GM21786 (cell line): ENCODE measurements around the gene LRP1.

ENCODE experiments used
- ATAC-seq: cut with Tn5 transposase; IDR thresholded peaks from one replicate; pipeline ENCODE4 v1.9.1; 2021; ENCODE audit not compliant: unreplicated experiment

LRP1 gene

DNA sequence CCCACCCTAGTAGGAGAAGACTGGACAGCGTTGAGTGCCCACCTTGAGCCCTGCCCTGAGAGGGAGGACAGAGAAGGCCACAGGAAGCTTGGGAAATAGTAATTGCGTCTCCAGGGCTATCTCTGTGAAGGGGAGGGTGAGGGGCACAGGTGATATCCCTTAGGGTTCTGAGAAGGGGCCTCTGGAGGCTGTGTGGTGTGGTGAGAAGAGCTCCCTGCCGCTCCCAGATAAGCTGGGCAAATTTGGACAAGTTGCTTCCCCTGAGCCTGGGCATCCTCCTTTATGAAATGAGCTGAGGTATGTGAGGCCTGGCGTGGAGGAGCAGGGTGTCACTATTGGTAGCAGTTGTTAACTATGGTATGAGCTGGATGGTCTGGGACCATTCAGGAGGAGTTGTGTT, 42.6 kb downstream of the LRP1 start:
- ATAC-seq, result no peak

DNA sequence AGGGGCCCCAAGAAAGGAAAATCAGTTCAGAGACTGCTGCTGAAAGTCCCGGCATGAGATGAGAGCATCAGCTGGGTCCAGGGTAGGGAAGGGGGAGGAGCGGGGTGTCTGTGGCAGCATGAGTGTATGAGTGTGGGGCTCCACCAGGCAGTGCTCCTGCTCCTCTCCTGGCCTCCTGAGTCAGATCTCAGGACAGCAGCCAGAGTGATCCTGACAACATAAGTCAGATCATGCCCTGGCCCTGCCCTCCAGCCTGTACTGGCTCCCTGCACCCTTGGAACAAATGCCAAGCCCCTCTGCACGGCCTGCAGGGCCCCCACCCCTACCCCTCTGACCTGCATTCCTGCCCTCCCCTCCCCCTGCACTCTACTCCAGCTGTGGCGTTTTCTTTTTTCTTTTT, 43.4 kb downstream of the LRP1 start:
- ATAC-seq, result no peak

DNA sequence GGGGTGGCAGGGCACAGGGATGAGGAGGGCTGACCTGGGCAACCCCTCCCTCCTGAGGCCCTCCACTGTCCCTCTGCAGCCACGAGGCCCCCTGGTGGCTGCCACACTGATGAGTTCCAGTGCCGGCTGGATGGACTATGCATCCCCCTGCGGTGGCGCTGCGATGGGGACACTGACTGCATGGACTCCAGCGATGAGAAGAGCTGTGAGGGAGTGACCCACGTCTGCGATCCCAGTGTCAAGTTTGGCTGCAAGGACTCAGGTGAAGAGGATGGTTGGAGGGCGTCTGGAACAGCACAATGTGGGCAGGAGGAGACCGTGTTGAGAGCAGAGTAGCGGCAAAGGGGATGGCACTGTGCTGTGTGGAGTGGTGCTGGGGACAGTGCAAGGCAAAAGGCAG, 44.8 kb downstream of the LRP1 start:
- ATAC-seq, result no peak

DNA sequence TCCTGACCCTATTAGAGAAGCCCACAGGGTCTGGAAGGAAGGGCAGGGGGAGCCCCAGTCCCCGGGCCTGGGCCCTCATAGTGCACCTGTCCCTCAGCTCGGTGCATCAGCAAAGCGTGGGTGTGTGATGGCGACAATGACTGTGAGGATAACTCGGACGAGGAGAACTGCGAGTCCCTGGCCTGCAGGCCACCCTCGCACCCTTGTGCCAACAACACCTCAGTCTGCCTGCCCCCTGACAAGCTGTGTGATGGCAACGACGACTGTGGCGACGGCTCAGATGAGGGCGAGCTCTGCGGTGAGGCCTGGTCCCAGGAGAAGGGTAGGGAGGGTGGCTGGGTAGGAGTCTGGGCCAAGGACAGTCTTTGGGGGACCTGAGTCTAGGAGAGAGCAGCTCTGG, 45.4 kb downstream of the LRP1 start:
- ATAC-seq, result no peak

DNA sequence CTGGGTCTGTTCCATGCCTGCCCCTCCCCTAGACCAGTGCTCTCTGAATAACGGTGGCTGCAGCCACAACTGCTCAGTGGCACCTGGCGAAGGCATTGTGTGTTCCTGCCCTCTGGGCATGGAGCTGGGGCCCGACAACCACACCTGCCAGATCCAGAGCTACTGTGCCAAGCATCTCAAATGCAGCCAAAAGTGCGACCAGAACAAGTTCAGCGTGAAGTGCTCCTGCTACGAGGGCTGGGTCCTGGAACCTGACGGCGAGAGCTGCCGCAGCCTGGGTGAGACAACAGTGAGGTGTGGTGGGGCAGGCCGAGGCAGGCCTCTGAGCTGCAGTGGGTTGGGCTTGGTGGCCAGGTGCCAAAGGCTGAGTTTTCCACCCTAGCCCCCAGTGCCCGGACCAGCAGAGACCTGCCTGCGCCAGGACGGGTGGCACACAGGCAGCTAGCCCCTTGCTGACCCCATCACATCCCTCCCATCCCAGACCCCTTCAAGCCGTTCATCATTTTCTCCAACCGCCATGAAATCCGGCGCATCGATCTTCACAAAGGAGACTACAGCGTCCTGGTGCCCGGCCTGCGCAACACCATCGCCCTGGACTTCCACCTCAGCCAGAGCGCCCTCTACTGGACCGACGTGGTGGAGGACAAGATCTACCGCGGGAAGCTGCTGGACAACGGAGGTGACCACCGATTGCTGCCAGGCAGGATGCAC, 47.3 kb downstream of the LRP1 start:
- no peak for ATAC-seq

DNA sequence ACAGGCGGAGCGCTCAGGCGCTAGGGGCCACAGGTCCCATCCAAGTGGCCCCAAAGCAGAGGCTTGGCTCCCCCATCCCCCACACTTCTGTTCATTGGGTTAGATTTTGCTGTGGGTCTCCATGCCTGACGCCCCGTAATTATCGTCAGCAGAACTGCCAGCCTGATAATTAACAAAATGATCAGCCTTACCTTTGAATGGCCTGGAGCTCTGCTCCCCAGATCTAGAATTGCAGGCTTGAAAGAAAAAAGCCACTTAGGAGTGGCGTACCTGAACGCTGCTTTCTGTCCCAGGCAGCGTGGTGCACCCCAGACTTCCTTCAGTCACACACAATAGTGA, 47.8 kb downstream of the LRP1 start:
- no peak for ATAC-seq

DNA sequence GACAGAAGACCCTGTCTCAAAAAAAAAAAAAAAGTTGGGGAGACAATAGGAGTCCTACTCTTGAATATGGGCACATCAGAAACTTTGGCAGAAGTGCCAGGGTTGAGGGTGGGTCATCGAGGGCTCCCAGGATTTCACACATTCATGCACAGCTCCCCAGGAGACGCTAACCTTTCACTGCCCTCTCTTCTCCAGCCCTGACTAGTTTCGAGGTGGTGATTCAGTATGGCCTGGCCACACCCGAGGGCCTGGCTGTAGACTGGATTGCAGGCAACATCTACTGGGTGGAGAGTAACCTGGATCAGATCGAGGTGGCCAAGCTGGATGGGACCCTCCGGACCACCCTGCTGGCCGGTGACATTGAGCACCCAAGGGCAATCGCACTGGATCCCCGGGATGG, 48.6 kb downstream of the LRP1 start:
- ATAC-seq, result no peak

DNA sequence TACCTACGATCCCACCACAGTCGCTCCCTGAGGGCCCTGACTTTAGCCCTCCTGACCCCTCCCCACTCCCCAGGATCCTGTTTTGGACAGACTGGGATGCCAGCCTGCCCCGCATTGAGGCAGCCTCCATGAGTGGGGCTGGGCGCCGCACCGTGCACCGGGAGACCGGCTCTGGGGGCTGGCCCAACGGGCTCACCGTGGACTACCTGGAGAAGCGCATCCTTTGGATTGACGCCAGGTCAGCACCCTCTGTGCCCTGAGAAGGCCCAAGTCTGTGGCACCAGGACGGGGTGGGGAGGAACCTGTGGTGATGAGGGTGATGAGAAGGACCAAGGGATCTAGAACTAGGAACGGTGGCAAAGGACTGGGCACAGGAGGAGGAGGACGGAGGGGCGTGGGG, 49.1 kb downstream of the LRP1 start:
- ATAC-seq, result no peak

DNA sequence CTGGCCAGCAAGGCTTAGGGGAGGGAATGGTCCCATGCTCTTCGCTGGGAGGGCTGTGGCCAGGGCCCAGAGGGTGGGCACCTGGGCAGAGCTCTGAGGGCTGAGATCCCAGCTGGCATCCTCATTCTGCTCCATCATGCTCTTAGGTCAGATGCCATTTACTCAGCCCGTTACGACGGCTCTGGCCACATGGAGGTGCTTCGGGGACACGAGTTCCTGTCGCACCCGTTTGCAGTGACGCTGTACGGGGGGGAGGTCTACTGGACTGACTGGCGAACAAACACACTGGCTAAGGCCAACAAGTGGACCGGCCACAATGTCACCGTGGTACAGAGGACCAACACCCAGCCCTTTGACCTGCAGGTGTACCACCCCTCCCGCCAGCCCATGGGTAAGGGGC, 49.9 kb downstream of the LRP1 start:
- no peak for ATAC-seq

DNA sequence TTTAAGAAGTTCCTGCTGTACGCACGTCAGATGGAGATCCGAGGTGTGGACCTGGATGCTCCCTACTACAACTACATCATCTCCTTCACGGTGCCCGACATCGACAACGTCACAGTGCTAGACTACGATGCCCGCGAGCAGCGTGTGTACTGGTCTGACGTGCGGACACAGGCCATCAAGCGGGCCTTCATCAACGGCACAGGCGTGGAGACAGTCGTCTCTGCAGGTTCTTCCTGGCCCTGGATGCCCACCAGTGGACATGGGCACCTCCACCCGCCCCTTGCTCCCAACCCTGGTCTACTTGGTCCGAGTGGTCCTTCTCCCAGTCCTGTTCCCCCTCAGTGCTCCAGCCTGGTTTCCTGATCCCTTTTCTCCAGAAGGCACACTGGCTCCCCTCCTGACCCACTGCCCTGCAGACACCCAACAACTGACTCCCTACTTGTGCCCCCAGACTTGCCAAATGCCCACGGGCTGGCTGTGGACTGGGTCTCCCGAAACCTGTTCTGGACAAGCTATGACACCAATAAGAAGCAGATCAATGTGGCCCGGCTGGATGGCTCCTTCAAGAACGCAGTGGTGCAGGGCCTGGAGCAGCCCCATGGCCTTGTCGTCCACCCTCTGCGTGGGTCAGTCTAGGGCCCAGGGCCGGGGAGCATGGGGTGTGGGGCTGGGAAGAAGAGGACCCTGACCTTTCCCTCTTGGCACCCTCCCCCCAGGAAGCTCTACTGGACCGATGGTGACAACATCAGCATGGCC, 51.2 kb downstream of the LRP1 start:
- no peak for ATAC-seq

DNA sequence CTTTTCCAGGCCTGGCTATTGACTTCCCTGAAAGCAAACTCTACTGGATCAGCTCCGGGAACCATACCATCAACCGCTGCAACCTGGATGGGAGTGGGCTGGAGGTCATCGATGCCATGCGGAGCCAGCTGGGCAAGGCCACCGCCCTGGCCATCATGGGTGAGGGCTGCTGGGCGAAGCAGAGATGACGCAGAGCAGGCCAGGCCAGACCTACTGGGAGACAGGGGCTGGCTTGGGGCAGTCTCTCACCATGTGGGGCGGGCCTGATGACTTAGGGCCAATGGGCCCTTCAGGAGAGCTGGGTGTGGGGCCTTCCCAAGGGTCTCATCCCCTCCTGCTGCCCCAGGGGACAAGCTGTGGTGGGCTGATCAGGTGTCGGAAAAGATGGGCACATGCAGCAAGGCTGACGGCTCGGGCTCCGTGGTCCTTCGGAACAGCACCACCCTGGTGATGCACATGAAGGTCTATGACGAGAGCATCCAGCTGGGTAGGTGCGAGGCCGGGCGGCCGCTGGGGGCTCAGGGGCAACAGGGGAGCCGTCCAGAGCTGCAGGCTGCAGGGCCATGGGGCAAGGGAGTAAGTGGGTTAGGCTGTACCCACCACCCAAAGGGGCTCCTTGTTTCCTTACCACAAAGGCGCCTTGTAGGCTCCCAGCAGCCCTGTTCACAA, 52.2 kb downstream of the LRP1 start:
- no peak for ATAC-seq

DNA sequence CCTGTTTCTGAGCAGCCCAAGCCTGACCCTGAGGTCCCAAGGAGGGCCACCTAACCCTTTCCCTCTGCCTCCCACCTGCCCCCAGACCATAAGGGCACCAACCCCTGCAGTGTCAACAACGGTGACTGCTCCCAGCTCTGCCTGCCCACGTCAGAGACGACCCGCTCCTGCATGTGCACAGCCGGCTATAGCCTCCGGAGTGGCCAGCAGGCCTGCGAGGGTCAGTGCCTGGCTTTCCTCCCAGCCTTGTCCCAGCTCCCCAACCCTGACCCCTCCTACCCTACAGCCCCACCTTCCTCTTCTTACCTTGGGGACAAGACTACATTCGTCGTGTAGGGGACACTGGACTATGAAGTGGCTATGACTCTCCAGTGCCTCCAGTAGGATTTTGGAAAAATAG, 52.8 kb downstream of the LRP1 start:
- no peak for ATAC-seq

DNA sequence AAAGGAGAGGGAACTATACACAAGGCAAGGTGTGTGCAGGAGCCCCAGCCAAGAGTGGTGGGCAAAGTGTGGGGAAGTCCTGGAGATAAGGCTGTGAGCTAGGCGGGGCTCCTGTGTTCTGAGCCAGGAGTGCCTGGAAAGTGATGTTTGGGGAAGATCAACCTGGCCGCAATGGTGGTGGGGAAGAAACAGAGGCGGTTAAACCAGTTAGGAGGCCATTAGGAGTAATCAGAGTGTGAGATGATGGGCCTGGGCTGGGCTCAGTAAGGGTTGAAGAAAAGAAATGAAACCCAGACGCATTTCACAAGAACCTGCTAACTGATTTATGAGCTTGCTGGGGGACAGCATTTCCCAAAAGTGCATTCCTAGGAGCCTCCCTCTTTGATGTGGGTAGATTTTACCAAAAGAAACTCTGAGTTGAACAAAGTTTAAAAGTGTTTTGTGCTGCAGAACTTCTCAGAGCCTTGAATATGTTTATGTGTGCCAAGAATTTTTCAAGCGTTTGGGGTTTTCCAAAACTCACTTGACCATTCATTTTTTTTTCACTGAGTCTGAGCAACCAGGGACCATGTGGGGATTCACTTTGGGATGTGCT, 53.4 kb downstream of the LRP1 start:
- no peak for ATAC-seq

DNA sequence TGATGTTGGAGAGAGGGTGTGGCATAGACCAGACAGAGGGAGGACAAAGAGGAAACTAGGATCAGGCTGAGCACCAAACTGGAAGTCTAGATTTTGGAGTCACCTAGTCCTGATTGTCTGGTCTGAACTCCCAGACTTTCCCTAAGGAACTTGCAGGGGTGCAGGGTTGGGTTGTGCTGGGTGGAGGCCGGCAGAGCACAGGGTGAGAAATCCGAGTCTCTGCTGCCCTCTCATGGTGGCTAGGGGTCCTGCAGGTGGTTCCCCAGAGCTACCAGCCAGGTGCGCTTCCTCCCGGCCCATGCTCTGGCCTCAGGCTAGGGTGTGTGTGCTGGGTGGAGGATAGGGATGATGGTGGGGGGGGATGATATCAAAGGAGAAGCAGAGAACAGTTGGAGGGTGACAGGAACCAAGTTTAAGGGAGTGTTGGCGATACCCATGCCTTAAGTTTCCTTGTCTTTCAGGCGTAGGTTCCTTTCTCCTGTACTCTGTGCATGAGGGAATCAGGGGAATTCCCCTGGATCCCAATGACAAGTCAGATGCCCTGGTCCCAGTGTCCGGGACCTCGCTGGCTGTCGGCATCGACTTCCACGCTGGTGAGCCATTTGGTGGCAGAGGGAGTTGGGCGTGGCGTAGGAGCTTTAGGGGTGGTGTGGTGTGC, 54.8 kb downstream of the LRP1 start:
- peak; percentile 89 for ATAC-seq

DNA sequence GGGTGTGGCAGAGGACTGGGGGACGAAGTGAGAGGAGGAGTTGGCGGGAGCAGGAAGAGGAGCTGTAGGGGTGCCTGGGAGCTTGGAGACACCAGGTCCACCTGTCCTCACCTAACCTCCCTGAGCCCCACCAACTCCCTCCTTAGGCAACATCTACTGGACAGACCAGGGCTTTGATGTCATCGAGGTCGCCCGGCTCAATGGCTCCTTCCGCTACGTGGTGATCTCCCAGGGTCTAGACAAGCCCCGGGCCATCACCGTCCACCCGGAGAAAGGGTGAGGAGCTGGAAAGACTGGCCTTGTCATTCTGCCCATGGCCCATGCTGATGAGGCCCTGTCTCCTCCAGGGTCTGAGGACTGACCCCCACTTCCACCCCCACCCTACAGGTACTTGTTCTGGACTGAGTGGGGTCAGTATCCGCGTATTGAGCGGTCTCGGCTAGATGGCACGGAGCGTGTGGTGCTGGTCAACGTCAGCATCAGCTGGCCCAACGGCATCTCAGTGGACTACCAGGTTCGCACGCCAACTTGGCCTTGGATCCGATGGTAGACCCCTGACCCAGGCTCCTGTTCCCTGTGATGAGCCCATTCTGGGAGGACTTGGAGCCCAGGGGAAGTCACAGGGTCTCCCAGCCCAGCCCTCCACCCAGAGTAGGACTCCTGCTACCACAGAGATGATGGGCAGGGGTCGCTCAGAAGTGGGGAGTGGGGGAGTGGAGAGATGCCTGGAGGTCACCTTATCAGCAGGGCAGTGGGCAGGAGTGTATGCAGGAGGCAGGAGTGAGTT, 55.8 kb downstream of the LRP1 start:
- no peak for ATAC-seq

DNA sequence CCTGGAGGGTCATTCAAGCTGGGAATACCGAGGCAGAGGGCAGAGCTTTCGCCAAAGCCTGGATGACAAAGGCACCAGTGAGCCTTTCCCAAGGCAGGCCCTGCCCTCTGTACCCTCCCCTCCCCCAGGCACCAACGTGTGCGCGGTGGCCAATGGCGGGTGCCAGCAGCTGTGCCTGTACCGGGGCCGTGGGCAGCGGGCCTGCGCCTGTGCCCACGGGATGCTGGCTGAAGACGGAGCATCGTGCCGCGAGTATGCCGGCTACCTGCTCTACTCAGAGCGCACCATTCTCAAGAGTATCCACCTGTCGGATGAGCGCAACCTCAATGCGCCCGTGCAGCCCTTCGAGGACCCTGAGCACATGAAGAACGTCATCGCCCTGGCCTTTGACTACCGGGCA, 57.1 kb downstream of the LRP1 start:
- no peak for ATAC-seq

DNA sequence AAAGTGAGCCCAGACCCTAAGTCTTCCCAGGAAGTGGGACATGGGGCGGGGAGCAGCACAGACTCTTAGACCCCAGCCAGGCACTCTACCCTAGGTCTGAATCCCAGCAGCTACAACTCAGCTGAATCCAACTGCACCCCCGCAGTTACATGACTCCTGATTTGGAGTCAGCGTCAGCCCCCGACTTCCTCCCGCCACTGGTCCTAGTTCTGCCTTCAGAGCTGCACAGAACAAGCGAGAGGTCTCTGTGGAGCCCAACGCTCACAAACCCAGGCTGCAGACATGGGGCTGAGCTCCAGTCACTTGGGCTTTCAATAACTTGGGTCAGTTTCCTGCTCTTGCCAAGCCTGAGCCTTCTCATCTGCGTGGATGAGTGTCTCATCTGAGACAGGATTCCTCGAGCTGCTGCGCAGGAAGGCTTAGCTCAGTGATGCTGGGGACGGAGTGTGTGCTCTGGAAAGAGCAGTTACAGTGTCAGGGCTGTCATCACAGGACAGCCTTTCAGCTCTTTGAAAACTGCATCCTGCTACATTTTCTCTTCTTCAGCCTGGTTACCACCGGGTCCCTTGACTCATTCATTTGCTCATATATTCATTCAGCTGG, 57.7 kb downstream of the LRP1 start:
- ATAC-seq, result no peak

DNA sequence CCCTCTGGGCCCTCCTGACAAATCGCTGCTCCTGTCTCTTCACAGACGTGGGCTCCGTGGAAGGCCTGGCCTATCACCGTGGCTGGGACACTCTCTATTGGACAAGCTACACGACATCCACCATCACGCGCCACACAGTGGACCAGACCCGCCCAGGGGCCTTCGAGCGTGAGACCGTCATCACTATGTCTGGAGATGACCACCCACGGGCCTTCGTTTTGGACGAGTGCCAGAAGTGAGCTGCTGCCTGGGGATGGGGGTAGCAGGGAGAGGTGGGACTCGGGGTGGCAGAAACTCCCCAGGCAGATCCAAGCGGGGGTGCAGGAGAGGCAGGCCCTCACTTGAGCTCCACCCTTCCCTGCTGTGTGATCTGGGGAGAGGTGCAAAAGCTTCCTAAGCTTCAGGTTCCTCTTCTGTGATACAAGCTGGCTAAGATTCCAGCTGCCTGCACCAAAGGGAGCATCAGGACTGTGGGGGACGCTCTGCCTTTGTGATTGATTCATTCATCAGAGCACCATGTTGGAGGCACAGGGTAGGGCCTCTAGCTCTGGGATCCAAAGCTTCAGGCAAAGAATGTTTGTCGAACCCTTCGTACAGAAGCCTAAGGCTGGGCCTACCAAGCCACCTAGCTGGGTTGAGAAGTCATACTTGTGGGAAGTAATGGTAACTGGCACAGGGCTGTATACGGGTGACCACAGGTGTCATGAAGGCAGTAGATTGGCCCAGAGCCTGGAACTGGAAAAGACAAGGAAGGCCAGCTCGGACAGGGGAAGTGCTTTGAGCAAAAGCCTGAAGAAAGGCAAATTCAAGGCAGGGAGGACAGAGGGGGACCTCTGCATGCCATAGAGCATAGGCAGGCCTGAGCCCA, 59.2 kb downstream of the LRP1 start:
- ATAC-seq, result no peak

DNA sequence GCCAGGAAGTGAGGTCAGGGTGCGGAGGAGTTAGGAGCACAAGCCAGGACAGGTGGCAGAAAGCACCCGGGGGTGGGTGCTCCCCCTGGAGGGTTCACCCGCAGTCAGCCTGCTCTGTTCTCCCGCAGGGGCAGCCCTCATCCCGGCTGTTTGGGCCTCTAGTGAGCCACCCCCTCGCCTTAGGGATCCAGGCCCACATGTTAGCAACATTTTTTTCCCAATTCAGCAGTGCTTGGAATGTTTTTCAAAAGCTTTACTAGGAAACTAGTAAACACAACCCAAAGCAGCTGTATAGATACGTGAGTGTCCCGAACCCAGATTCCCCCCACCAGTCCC, 59.8 kb downstream of the LRP1 start:
- no peak for ATAC-seq
